GM10266 (cell line): ENCODE measurements around the gene SYT13.

ENCODE experiments used
- DNase-seq: peaks from one replicate; pipeline ENCODE4 v3.0.0; 2012; ENCODE audit errors: extremely low spot score
- CTCF ChIP-seq: IDR thresholded peaks from 2 replicates; pipeline ENCODE4 v1.5.1; 2012; ENCODE audit warnings: mild to moderate bottlenecking, low read depth; ENCODE audit not compliant: control insufficient read depth, insufficient read depth; ENCODE audit errors: missing control alignments

Gene SYT13

GRCh38 chr11:45266676-45267020 is 19.5 kb downstream of the SYT13 start:
- DNase-seq: no peak
- TF ChIP-seq CTCF: no peak

- DNase-seq: no peak
- no peak for TF ChIP-seq CTCF
These were observed 20.0 kb downstream of the SYT13 start for GRCh38 chr11:45265969-45266675.

GRCh38 chr11:45264839-45265515 is 21.2 kb downstream of the SYT13 start:
- DNase-seq: no peak
- no peak for TF ChIP-seq CTCF

- DNase-seq: no peak
- no peak for TF ChIP-seq CTCF
These were observed 22.4 kb downstream of the SYT13 start for GRCh38 chr11:45263773-45264172.

- TF ChIP-seq CTCF: no peak
- DNase-seq: no peak
These were observed 23.2 kb downstream of the SYT13 start for GRCh38 chr11:45262900-45263299.

- DNase-seq: no peak
- no peak for TF ChIP-seq CTCF
These were observed 26.1 kb downstream of the SYT13 start for GRCh38 chr11:45260071-45260470.

GRCh38 chr11:45259592-45259991 is 26.5 kb downstream of the SYT13 start:
- TF ChIP-seq CTCF: no peak
- no peak for DNase-seq
